Measurements from ENCODE around the gene MC5R. TPM values are rescaled to one million over a fixed set of nuclear protein-coding genes. Genes with fewer than 3 reads are reported as not detected.
A peak's percentile ranks its signal among the peaks of the same experiment; 100 is the strongest.

The MC5R gene
- total RNA-seq, 1 experiment from 2014 or later, result not detected

DNA sequence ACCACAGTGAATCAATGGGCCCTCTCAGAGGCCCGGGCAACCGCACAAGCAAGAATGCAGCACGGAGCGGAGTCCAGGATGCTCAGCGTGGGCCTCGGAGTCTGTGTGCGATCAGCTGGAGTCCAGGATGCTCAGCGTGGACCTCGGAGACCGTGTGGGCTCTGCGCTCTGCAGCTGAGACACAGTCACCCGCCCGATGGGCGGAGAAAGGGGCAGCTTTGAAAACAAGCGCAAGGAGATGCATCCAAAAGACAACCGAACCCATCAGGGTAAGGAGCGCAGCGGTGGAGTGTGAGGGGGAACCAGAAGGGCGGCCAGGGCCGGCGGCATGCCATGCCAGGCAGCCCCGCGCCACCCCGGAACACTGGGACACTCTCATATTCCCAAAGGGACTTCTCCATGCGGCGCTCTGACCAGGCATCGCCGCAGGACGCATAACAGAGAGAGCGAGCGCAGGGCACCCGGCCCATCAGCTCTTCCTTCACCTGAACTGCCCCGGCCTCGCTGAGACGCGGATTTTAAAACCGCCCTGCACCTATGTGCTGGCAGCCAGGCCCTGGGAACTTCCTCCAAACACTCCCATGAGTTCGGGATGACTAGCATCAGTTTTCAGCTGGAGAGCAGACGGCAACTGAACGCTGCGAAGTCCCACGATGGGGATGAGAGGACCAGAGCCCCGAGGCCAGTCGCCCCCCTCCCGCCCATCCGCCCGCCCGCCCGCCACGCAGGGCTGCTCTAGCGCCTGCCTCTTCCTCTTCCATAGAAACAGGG is 44.7 kb downstream of the MC5R start:
- TF ChIP-seq CTCF (conservative IDR thresholded peaks at IDR 0.05), result no peak
- no peaks in the 10 kb centered on the region for H4K20me1 ChIP-seq (ENCODE audit: control insufficient read depth, insufficient read depth, insufficient read length)
- H3K23me2 ChIP-seq (ENCODE audit: insufficient read length, low read depth, low read length, poor library complexity, severe bottlenecking), result peaks cover 6% of the 10 kb centered on the region
- no peak overlapping the region for H2AK5ac ChIP-seq (ENCODE audit: insufficient read length, low read length)
- no peak overlapping the region; the same call in 1 of the 2 replicates for H3K14ac ChIP-seq (ENCODE audit: insufficient read depth, low read length)
- H3K4ac ChIP-seq (ENCODE audit: low read depth, low read length), result no peak overlapping the region
- Mint-ChIP-seq H3K9me3 (0 out of 5 replicates have a peak, but pooled peaks cover 0 to 1% of the 10 kb centered on the region in 2 experiments), H3K27me3 (ENCODE audit: low read depth) (peaks cover 55% of the 10 kb centered on the region), H3K4me1 (peaks cover 12% of the 10 kb centered on the region in 2 experiments), H3K4me3 (peak overlapping the region; percentile 64 to 76), H3K27ac (no peak overlapping the region), H3K36me3 (ENCODE audit: insufficient read depth in 1 of 3, low read depth in 3 of 3) (no peaks in the 10 kb centered on the region; a peak in 1 of 7 replicates)
- H4K8ac ChIP-seq (replicated peaks; ENCODE audit: insufficient read length, low read depth, low read length), result no peak overlapping the region
- H3K23ac ChIP-seq (ENCODE audit: insufficient read length, low read depth, low read length), result no peak overlapping the region
- no peak overlapping the region for H3K56ac ChIP-seq (ENCODE audit: insufficient read length, low read depth, low read length)
- H3K27ac ChIP-seq (ENCODE audit: insufficient read length, low read depth, low read length), result no peak overlapping the region
- H2BK120ac ChIP-seq (ENCODE audit: low read depth, low read length, poor library complexity, severe bottlenecking), result no peak overlapping the region
- H3K9me3 ChIP-seq (ENCODE audit: control insufficient read depth, low read depth, low read length), result no peaks in the 10 kb centered on the region
- no peak overlapping the region for H2BK5ac ChIP-seq (ENCODE audit: insufficient read length, low read length)
- no peak overlapping the region for H3K9ac ChIP-seq (ENCODE audit: extremely low read depth, insufficient read length, low read length)
- no peaks in the 10 kb centered on the region for H3K4me1 ChIP-seq (ENCODE audit: insufficient read depth, low read length)
- peak overlapping the region; percentile 72 for H3K4me2 ChIP-seq (ENCODE audit: insufficient read depth, insufficient read length, low read length)
- no peak overlapping the region for H2BK12ac ChIP-seq (ENCODE audit: insufficient read length, low read depth, low read length)
- H4K91ac ChIP-seq (ENCODE audit: insufficient read length, low read depth, low read length), result no peak overlapping the region
- H3K79me2 ChIP-seq (ENCODE audit: insufficient read depth, low read length), result no peaks in the 10 kb centered on the region
- H4K5ac ChIP-seq (ENCODE audit: insufficient read length, low read depth, low read length), result no peak overlapping the region
- peak overlapping the region; percentile 0 for H2AFZ ChIP-seq (ENCODE audit: low read length)
- peaks cover 8% of the 10 kb centered on the region; the same call in 1 of the 2 replicates for H3K27me3 ChIP-seq (ENCODE audit: insufficient read depth, low read length)
- H3K18ac ChIP-seq (ENCODE audit: insufficient read length, low read depth, low read length), result no peak overlapping the region
- WGBS (ENCODE audit: extremely low coverage, insufficient read length, low lambda C conversion rate), result no CpG with 5 or more reads among the region's 51 CpGs
- H2BK20ac ChIP-seq (ENCODE audit: low read depth, low read length, poor library complexity, severe bottlenecking), result no peak overlapping the region
- H3K79me1 ChIP-seq (ENCODE audit: insufficient read depth, low read depth, low read length, poor library complexity, severe bottlenecking), result no peaks in the 10 kb centered on the region
- H3T11ph ChIP-seq (ENCODE audit: low read length), result no peak overlapping the region
- H2BK15ac ChIP-seq (ENCODE audit: low read depth, low read length), result no peak overlapping the region
- DNase-seq, result peak; percentile 52

Data from H9 (cell line).